ENCODE measurements around the gene ZBTB7B.
A peak's percentile ranks its signal among the peaks of the same experiment; 100 is the strongest.

ZBTB7B gene

DNA sequence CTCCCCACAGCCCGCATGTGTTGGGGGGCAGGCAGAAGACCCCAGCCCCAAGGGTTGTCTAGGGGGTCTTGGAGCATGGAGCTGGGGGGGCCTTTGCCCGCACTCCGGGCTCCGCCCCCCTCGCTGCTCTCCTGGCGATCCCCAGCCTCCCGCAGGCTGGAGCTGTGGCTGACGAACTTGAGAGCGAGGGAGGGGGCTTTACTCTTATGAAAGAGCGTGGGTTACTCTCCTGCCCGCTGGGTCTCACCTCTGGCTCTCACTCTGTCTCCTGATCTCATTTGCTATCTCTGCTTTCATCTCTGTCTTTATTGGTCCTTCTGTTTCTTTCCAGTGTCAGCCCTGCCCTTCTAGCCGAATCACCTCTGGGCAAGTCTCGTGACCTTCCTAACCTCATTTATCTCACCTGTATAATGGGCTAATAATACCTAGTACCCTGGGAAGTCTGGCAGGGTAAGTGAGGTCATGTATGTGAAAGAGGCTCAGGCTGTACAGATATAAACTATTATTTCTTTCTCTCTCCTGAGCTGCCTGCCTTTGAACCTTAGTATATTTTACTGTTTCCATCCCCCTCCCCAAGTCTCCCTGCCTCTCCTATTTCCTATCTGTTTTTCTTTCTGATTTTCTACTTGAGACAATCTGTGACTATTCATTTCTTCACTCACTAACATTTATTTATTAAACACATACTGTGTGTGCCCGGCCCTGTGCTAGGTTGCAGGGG, 61.7 kb downstream of the ZBTB7B start:
- no peak overlapping the region for H3K27ac Mint-ChIP-seq
- no peaks in the 10 kb centered on the region for H3K9me3 Mint-ChIP-seq
- no peaks in the 10 kb centered on the region for H3K27me3 Mint-ChIP-seq
- peak overlapping the region; percentile 72 for H3K4me3 Mint-ChIP-seq
- no peak for DNase-seq
- H3K4me1 Mint-ChIP-seq (ENCODE audit: low read depth), result peaks cover 31% of the 10 kb centered on the region
- H3K36me3 Mint-ChIP-seq (ENCODE audit: low read depth), result peaks cover 28% of the 10 kb centered on the region

GRCh38 chr1:155064832-155065429, 62.3 kb downstream of the ZBTB7B start:
- Mint-ChIP-seq H3K36me3 (ENCODE audit: low read depth) (peaks cover 24% of the 10 kb centered on the region), H3K4me3 (peak overlapping the region; percentile 72), H3K4me1 (ENCODE audit: low read depth) (peaks cover 32% of the 10 kb centered on the region), H3K27ac (no peak overlapping the region), H3K9me3 (no peaks in the 10 kb centered on the region), H3K27me3 (no peaks in the 10 kb centered on the region)
- no peak for DNase-seq

- Mint-ChIP-seq H3K27me3 (no peaks in the 10 kb centered on the region), H3K27ac (no peak overlapping the region), H3K9me3 (no peaks in the 10 kb centered on the region), H3K4me1 (ENCODE audit: low read depth) (peaks cover 38% of the 10 kb centered on the region), H3K36me3 (ENCODE audit: low read depth) (peaks cover 10% of the 10 kb centered on the region), H3K4me3 (no peak overlapping the region)
- DNase-seq, result no peak
Observed at GRCh38 chr1:155066777-155067176, 64.2 kb downstream of the ZBTB7B start.

Data from activated T-cell treated with anti-CD3 and anti-CD28 coated beads, Interleukin-2, amount 50 U/mL, for 24 hours (primary cell).